ENCODE data around the gene EVA1C. TPM values are rescaled to one million over a fixed set of nuclear protein-coding genes. Genes with fewer than 3 reads are reported as not detected.

Gene EVA1C
- total and polyA plus RNA-seq, 10 of the 15 experiments (the other 5 are each of a cell fraction or from before 2014, with no cell fraction given) = 0.13 to 0.56 (median 0.34) TPM; not detected in 7

GRCh38 chr21:32367158-32367557 is 45.3 kb upstream of the EVA1C start:
- in situ Hi-C loops (cut with MboI) = no loop called here
- ChIA-PET RAD21 (ENCODE audit: unreplicated experiment) (no interaction called here), POLR2A (interaction anchor here (0.6 kb wide), 1 partner anchor 10 kb away, joined by 6 read pairs; no protein-coding TSS in a partner anchor), SMC1A (ENCODE audit: uncharacterized antibody, unreplicated experiment) (no interaction called here), CTCF (no interaction called here)
- TF ChIP-seq FOXK2 (IDR thresholded peaks at IDR 0.05) = no peak
- no peak for TF ChIP-seq SUZ12 (IDR thresholded peaks at IDR 0.05; ENCODE audit: unreplicated experiment)
- no peak for TF ChIP-seq CHD1 (IDR thresholded peaks at IDR 0.05; ENCODE audit: low read depth, low read length)
- TF ChIP-seq NFYA (IDR thresholded peaks at IDR 0.05; ENCODE audit: borderline replicate concordance, low read depth, low read length) = no peak
- no peak for TF ChIP-seq STAT1 (conservative IDR thresholded peaks at IDR 0.05)
- TF ChIP-seq NR2C2 (IDR thresholded peaks at IDR 0.05; ENCODE audit: borderline replicate concordance, control insufficient read depth, insufficient read length, low read depth) = no peak
- no peak for TF ChIP-seq MEF2B (IDR thresholded peaks at IDR 0.05; ENCODE audit: partially characterized antibody, poor library complexity, severe bottlenecking)
- TF ChIP-seq ATF7 (IDR thresholded peaks at IDR 0.05; ENCODE audit: low read depth) = no peak
- no peak for TF ChIP-seq ZBTB33 (IDR thresholded peaks at IDR 0.05)
- TF ChIP-seq BHLHE40 (IDR thresholded peaks at IDR 0.05; ENCODE audit: borderline replicate concordance in 1 of 2, low read depth in 2 of 2, low read length in 1 of 2) = no peak
- TF ChIP-seq ZBTB40 (IDR thresholded peaks at IDR 0.05; ENCODE audit: borderline replicate concordance) = no peak
- DNase-seq (ENCODE audit: low read depth, low spot score) (no peak), ATAC-seq (no peak), FAIRE-seq (no peak)
- Histone ChIP-seq H3K9me3 (replicated peaks; ENCODE audit: control insufficient read depth, insufficient read depth, low read length) (no peaks in the 10 kb centered on the region), H3K4me3 (no peak overlapping the region), H3K4me2 (ENCODE audit: control insufficient read depth, insufficient read depth) (no peak overlapping the region), H2AFZ (ENCODE audit: control insufficient read depth, low read depth, low read length) (no peak overlapping the region), H3K9ac (ENCODE audit: control insufficient read depth, insufficient read depth, low read length) (no peak overlapping the region), H3K36me3 (ENCODE audit: control insufficient read depth in 2 of 2, insufficient read depth in 2 of 2, low read length in 1 of 2) (peaks cover 27 to 39% of the 10 kb centered on the region in 2 experiments), H3K4me1 (ENCODE audit: control insufficient read depth, insufficient read depth, low read length) (no peaks in the 10 kb centered on the region), H3K27ac (ENCODE audit: control insufficient read depth, insufficient read depth) (no peak overlapping the region), H4K20me1 (ENCODE audit: control insufficient read depth, insufficient read depth) (no peaks in the 10 kb centered on the region), H3K27me3 (replicated peaks in 1 of 2; ENCODE audit: control insufficient read depth in 2 of 2, insufficient read depth in 2 of 2, low read length in 1 of 2) (no peaks in the 10 kb centered on the region), H3K79me2 (ENCODE audit: control insufficient read depth, insufficient read depth, low read length) (no peaks in the 10 kb centered on the region)
- BruUV-seq (replicated peaks) = no TSS peak
- 100% methylated on average over 1 of the region's 1 CpG for WGBS (ENCODE audit: insufficient coverage, insufficient replicate concordance, low lambda C conversion rate, missing lambda C conversion rate)
- intact Hi-C loops (cut with micrococcal nuclease; ENCODE audit: unreplicated experiment) = no loop called here
